VCaP (cell line): ENCODE data around the gene FAM135A.
"Not testable (repeated sequence)": the region's sequence is repeated elsewhere in the genome, so short reads cannot be mapped to it uniquely, and the experiment has no call there.

Source experiments
- H3K27ac ChIP-seq: fragments of 450-650 bp; 2 replicates; pipeline ENCODE4 v1.5.1; 2017
- CTCF ChIP-seq: fragments of 450-650 bp; conservative IDR thresholded peaks from 2 replicates; pipeline ENCODE4 v1.5.1; 2017; ENCODE audit warnings: mild to moderate bottlenecking, moderate library complexity

Gene FAM135A

GRCh38 chr6:70552974-70553373 is 139.7 kb downstream of the FAM135A start:
- no peak overlapping the region for H3K27ac ChIP-seq
- no peak for TF ChIP-seq CTCF

GRCh38 chr6:70557998-70558397 is 144.7 kb downstream of the FAM135A start:
- TF ChIP-seq CTCF = no peak
- no peak overlapping the region for H3K27ac ChIP-seq

GRCh38 chr6:70562401-70562800 is 149.1 kb downstream of the FAM135A start:
- not testable (repeated sequence) for H3K27ac ChIP-seq

GRCh38 chr6:70563530-70563929 is 150.2 kb downstream of the FAM135A start:
- TF ChIP-seq CTCF = no peak
- no peak overlapping the region for H3K27ac ChIP-seq

- TF ChIP-seq CTCF = no peak
- H3K27ac ChIP-seq = peak within 1 kb of the TSS; percentile 88
Measured at GRCh38 chr6:70566751-70567382, 153.6 kb downstream of the FAM135A start, which contains the start of gene SDHAF4. TSS of gene SDHAF4 (plus strand) at chr6:70566930. CDS start at chr6:70566941, 11 bp downstream.

- TF ChIP-seq CTCF = no peak
- H3K27ac ChIP-seq = no peak overlapping the region
Measured at GRCh38 chr6:70574643-70575042, 161.3 kb downstream of the FAM135A start.

GRCh38 chr6:70575899-70576495 is 162.7 kb downstream of the FAM135A start:
- TF ChIP-seq CTCF = no peak
- no peak overlapping the region for H3K27ac ChIP-seq

GRCh38 chr6:70586114-70586513 is 172.8 kb downstream of the FAM135A start:
- TF ChIP-seq CTCF = no peak
- H3K27ac ChIP-seq = no peak overlapping the region
